Measurements from ENCODE around the gene HILPDA.

GRCh38 chr7:128459394-128459878, 3.8 kb downstream of the HILPDA start:
- TF ChIP-seq CTCF (conservative IDR thresholded peaks at IDR 0.05; ENCODE audit: low read length) (peak; percentile 92), EZH2phosphoT487 (IDR thresholded peaks at IDR 0.05; ENCODE audit: borderline replicate concordance, low read depth, low read length) (no peak)
